Measurements from ENCODE around the gene OLR1. TPM values are rescaled to one million over a fixed set of nuclear protein-coding genes. Genes with fewer than 3 reads are reported as not detected.
A peak's percentile ranks its signal among the peaks of the same experiment; 100 is the strongest.

The OLR1 gene
- total RNA-seq, 1 experiment from 2014 or later: not detected

DNA sequence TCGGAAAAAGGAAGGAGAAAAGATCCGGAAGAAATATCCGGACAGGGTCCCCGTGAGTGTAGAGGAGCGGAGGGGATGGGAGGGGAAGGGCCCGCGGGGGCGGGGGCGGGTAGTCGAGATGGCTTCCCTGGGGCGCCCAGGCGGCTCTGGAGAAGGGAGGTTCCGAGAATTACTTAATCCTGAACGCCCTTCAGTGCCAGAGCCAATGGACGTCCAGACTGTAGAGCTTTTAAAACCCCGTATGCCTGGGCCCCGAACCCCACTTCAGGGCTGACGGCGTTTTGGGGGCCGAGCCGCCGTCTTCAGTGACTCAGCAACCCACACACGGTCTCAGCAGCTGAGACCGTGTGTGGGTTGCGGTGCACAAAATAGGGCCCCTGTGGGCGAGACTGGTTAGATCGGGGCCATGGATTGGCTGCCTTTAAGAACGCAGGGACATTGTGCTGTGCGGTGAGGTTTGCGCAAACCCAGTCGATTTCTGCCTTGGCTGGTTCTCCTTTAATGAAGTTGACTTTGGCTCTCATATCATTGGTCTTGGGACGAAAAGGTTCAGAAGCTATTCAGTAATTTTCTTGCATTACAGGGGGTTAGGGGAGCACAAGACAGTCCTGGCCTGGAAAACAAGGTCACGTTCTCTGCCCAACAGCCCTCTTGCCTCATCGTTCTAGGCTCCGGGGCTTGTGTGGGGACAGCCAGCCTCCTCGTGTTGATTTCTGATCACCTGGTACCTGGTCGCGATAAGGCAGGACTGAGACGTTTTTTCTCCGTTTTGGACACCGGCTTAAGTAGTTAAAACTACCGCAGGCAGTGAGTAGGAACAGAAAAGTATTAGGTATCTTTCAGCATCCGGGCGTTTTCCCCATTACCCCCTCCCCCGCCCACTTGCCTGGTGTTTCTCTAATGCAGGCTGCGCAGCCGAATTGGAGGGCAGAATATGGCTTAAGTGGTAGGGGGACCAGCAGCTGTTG is 41.5 kb upstream of the OLR1 start:
- Histone ChIP-seq H3K4me1 (ENCODE audit: insufficient read depth, low read length, poor library complexity, severe bottlenecking) (peaks cover 7% of the 10 kb centered on the region), H3K36me3 (ENCODE audit: insufficient read depth, low read length, poor library complexity, severe bottlenecking) (peaks cover 5% of the 10 kb centered on the region), H3K9me3 (ENCODE audit: low read depth, low read length, poor library complexity, severe bottlenecking) (no peaks in the 10 kb centered on the region), H3K27ac (ENCODE audit: low read depth, low read length, poor library complexity, severe bottlenecking) (peak overlapping the region; percentile 94), H3K4me3 (ENCODE audit: low read depth, low read length, poor library complexity, severe bottlenecking) (peak overlapping the region; percentile 93), H3K27me3 (replicated peaks; ENCODE audit: insufficient read depth, low read depth, low read length, poor library complexity) (no peaks in the 10 kb centered on the region)
- intact Hi-C loops (cut with micrococcal nuclease; ENCODE audit: unreplicated experiment): no loop called here
- no TSS peak for BruUV-seq (replicated peaks)
- POLR2A ChIA-PET (ENCODE audit: low non-redundant PET): no interaction called here
- no peak for TF ChIP-seq EZH2 (IDR thresholded peaks at IDR 0.05; ENCODE audit: borderline replicate concordance, low read depth, low read length, poor library complexity, severe bottlenecking)
- TF ChIP-seq, protein P1, sequence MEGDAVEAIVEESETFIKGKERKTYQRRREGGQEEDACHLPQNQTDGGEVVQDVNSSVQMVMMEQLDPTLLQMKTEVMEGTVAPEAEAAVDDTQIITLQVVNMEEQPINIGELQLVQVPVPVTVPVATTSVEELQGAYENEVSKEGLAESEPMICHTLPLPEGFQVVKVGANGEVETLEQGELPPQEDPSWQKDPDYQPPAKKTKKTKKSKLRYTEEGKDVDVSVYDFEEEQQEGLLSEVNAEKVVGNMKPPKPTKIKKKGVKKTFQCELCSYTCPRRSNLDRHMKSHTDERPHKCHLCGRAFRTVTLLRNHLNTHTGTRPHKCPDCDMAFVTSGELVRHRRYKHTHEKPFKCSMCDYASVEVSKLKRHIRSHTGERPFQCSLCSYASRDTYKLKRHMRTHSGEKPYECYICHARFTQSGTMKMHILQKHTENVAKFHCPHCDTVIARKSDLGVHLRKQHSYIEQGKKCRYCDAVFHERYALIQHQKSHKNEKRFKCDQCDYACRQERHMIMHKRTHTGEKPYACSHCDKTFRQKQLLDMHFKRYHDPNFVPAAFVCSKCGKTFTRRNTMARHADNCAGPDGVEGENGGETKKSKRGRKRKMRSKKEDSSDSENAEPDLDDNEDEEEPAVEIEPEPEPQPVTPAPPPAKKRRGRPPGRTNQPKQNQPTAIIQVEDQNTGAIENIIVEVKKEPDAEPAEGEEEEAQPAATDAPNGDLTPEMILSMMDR (conservative IDR thresholded peaks at IDR 0.05; ENCODE audit: low read depth, low read length): no peak
- CTCF ChIA-PET: interaction anchor here (0.7 to 1.4 kb wide), 2 partner anchors 61 to 360 kb away, joined by 3 to 9 read pairs; no protein-coding TSS in a partner anchor
- peak; percentile 78 for DNase-seq (ENCODE audit: low spot score)

DNA sequence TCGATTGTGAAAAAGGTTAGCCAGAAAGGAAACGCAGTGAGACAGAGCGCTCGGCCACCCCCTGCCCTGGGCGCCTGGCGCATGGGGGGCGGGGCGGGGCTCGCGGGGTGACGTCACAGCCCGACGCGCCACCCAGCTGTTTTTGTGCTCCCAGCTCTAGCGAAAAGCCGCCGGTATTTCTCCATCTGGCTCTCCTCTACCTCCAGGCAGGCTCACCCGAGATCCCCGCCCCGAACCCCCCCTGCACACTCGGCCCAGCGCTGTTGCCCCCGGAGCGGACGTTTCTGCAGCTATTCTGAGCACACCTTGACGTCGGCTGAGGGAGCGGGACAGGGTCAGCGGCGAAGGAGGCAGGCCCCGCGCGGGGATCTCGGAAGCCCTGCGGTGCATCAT is 40.8 kb upstream of the OLR1 start, which contains the start of gene GABARAPL1:
Gene GABARAPL1 (plus strand): TSS at position 139 of the 393 bp plus-strand sequence. CDS start 253 bp downstream, at position 392.
- no TSS peak for BruUV-seq (replicated peaks)
- TF ChIP-seq, protein P1 (conservative IDR thresholded peaks at IDR 0.05; ENCODE audit: low read depth, low read length): no peak
- TF ChIP-seq EZH2 (IDR thresholded peaks at IDR 0.05; ENCODE audit: borderline replicate concordance, low read depth, low read length, poor library complexity, severe bottlenecking): no peak
- peak within 1 kb of the TSS; percentile 93 for H3K4me3 ChIP-seq (ENCODE audit: low read depth, low read length, poor library complexity, severe bottlenecking)
- peak; percentile 84 for DNase-seq (ENCODE audit: low spot score)
- POLR2A ChIA-PET (ENCODE audit: low non-redundant PET): no interaction called here
- no peaks in the 10 kb centered on the region for H3K9me3 ChIP-seq (ENCODE audit: low read depth, low read length, poor library complexity, severe bottlenecking)
- peaks cover 5% of the 10 kb centered on the region for H3K36me3 ChIP-seq (ENCODE audit: insufficient read depth, low read length, poor library complexity, severe bottlenecking)
- H3K27ac ChIP-seq (ENCODE audit: low read depth, low read length, poor library complexity, severe bottlenecking): peak within 1 kb of the TSS; percentile 94
- CTCF ChIA-PET: interaction anchor here (0.7 kb wide), 1 partner anchor 361 kb away, joined by 9 read pairs; no protein-coding TSS in a partner anchor
- H3K27me3 ChIP-seq (replicated peaks; ENCODE audit: insufficient read depth, low read depth, low read length, poor library complexity): no peaks in the 10 kb centered on the region
- intact Hi-C loops (cut with micrococcal nuclease; ENCODE audit: unreplicated experiment): no loop called here
- H3K4me1 ChIP-seq (ENCODE audit: insufficient read depth, low read length, poor library complexity, severe bottlenecking): peaks cover 7% of the 10 kb centered on the region

DNA sequence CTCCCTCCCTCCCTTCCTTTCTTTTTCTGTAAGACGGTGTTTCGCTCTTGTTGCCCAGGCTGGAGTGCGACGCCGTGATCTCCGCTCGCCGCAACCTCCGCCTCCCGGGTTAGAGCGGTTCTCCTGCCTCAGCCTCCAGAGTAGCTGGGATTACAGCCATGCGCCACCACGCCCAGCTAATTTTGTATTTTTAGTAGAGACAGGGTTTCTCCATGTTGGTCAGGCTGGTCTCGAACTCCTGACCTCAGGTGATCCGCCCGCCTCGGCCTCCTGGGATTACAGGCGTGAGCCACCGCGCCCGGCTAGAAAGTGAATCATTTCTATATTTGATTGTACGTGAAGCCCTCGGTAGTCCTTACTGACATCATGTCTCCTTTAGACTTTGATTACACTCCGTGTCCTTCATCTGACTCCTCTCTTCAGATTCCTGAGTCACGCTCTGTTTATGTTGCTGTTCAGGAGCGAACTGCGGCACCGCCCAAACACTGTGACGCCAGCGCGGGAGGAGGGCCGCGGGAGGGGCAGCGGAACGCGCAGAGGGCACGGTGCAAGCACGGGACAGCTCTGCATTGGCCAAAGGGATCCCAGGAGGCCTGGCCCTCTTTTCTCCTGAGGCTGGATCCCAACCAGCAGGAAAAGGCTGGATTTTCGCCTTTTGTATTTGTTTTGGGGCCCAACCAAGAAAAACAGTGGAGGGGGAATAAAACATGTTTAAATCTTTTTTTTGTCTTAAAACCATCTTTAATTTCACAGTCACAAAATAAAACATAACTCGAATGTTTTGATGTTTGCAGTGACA is 40.2 kb upstream of the OLR1 start:
- Histone ChIP-seq H3K9me3 (ENCODE audit: low read depth, low read length, poor library complexity, severe bottlenecking) (no peaks in the 10 kb centered on the region), H3K27me3 (replicated peaks; ENCODE audit: insufficient read depth, low read depth, low read length, poor library complexity) (no peaks in the 10 kb centered on the region), H3K4me3 (ENCODE audit: low read depth, low read length, poor library complexity, severe bottlenecking) (peak overlapping the region; percentile 93), H3K36me3 (ENCODE audit: insufficient read depth, low read length, poor library complexity, severe bottlenecking) (peaks cover 5% of the 10 kb centered on the region), H3K27ac (ENCODE audit: low read depth, low read length, poor library complexity, severe bottlenecking) (peak overlapping the region; percentile 94), H3K4me1 (ENCODE audit: insufficient read depth, low read length, poor library complexity, severe bottlenecking) (peaks cover 7% of the 10 kb centered on the region)
- ChIA-PET CTCF (interaction anchor here (0.7 kb wide), 1 partner anchor 361 kb away, joined by 9 read pairs; no protein-coding TSS in a partner anchor), POLR2A (ENCODE audit: low non-redundant PET) (no interaction called here)
- TSS peak; percentile 77 for BruUV-seq (replicated peaks)
- intact Hi-C loops (cut with micrococcal nuclease; ENCODE audit: unreplicated experiment): no loop called here
- TF ChIP-seq, protein P1 (conservative IDR thresholded peaks at IDR 0.05; ENCODE audit: low read depth, low read length): no peak
- no peak for TF ChIP-seq EZH2 (IDR thresholded peaks at IDR 0.05; ENCODE audit: borderline replicate concordance, low read depth, low read length, poor library complexity, severe bottlenecking)
- peak; percentile 92 for DNase-seq (ENCODE audit: low spot score)
